Peyer's patch (tissue), 4 donors: ENCODE data around the gene LCN2. TPM values are rescaled to one million over a fixed set of nuclear protein-coding genes. Genes with fewer than 3 reads are reported as not detected.

ENCODE experiments used
- DNase-seq, 3 donors: peaks; one replicate each; pipeline ENCODE4 v3.0.0-alpha.2; 2017 to 2019
- H3K27ac ChIP-seq, 4 donors: fragments of 200-600 bp; sonication (generic); one replicate each; pipeline ENCODE4 v1.5.1; 2016 to 2019
- H3K27me3 ChIP-seq, 2 donors: fragments of 200-600 bp; sonication (generic); one replicate each; pipeline ENCODE4 v1.5.1; 2019
- H3K36me3 ChIP-seq, 3 donors: fragments of 200-600 bp; sonication (generic); one replicate each; pipeline ENCODE4 v1.5.1; 2016 to 2019
- H3K4me1 ChIP-seq, 4 donors: fragments of 200-600 bp; sonication (generic); one replicate each; pipeline ENCODE4 v1.5.1; 2016 to 2019
- H3K4me3 ChIP-seq, 4 donors: fragments of 200-600 bp; sonication (generic); 1 replicate in 3 of 4; 2 replicates in 1 of 4; pipeline ENCODE4 v1.5.1; 2016 to 2019; ENCODE audit warnings: mild to moderate bottlenecking in 1 of 4
- H3K9me3 ChIP-seq, 4 donors: fragments of 200-600 bp; sonication (generic); one replicate each; pipeline ENCODE4 v1.5.1; 2016 to 2019; ENCODE audit warnings: mild to moderate bottlenecking in 1 of 4
- CTCF ChIP-seq, 6 experiments: fragments of 450-650 bp in 4 of 6; fragments of 200-600 bp in 2 of 6; sonication (generic) in 1 of 6; IDR thresholded peaks; one replicate each; pipeline ENCODE4 v1.5.1; 2017 to 2019; ENCODE audit warnings: antibody characterized with exemption in 6 of 6, mild to moderate bottlenecking in 3 of 6, moderate library complexity in 1 of 6
- POLR2A ChIP-seq, 2 donors: fragments of 450-650 bp; IDR thresholded peaks; one replicate each; pipeline ENCODE4 v1.5.1; 2017; ENCODE audit warnings: antibody characterized with exemption in 2 of 2, mild to moderate bottlenecking in 2 of 2, moderate library complexity in 2 of 2
- total RNA-seq, 4 donors: library from RNA; depleted of rRNA; stranded (reverse); fragments of >200 nt; gene quantifications; one replicate each; pipeline ENCODE4 v1.1.0, GENCODE V29; 2016

Gene LCN2
- total RNA-seq, 4 donors from 2014 or later = 1.9 to 191 (median 37.1) TPM

GRCh38 chr9:128185979-128186965, 37.0 kb downstream of the LCN2 start:
- no peaks in the 10 kb centered on the region for H3K27me3 ChIP-seq
- H3K27ac ChIP-seq = no peak overlapping the region
- peaks cover 0 to 11% (median 9%) of the 10 kb centered on the region in 4 donors for H3K4me1 ChIP-seq
- H3K4me3 ChIP-seq = no peak overlapping the region
- H3K9me3 ChIP-seq = no peaks in the 10 kb centered on the region
- no peak for TF ChIP-seq POLR2A (IDR thresholded peaks at IDR 0.05)
- no peak for TF ChIP-seq CTCF (IDR thresholded peaks at IDR 0.05)
- DNase-seq = no peak
- H3K36me3 ChIP-seq = peaks cover 0 to 51% (median 0%) of the 10 kb centered on the region in 3 donors

GRCh38 chr9:128187361-128187760, 38.1 kb downstream of the LCN2 start:
- H3K27me3 ChIP-seq = no peaks in the 10 kb centered on the region
- no peak for DNase-seq
- no peaks in the 10 kb centered on the region for H3K9me3 ChIP-seq
- H3K4me3 ChIP-seq = no peak overlapping the region
- peaks cover 0 to 48% (median 0%) of the 10 kb centered on the region in 3 donors for H3K36me3 ChIP-seq
- H3K4me1 ChIP-seq = peaks cover 0 to 12% (median 11%) of the 10 kb centered on the region in 4 donors
- H3K27ac ChIP-seq = no peak overlapping the region
- no peak for TF ChIP-seq CTCF (IDR thresholded peaks at IDR 0.05)
- TF ChIP-seq POLR2A (IDR thresholded peaks at IDR 0.05) = no peak

- DNase-seq = no peak
- H3K27ac ChIP-seq = no peak overlapping the region
- no peak overlapping the region for H3K4me3 ChIP-seq
- peaks cover 0 to 15% (median 12%) of the 10 kb centered on the region in 4 donors for H3K4me1 ChIP-seq
- peaks cover 0 to 39% (median 0%) of the 10 kb centered on the region in 3 donors for H3K36me3 ChIP-seq
- H3K9me3 ChIP-seq = no peaks in the 10 kb centered on the region
- TF ChIP-seq POLR2A (IDR thresholded peaks at IDR 0.05) (no peak), CTCF (IDR thresholded peaks at IDR 0.05) (no peak)
- no peaks in the 10 kb centered on the region for H3K27me3 ChIP-seq
These were observed 39.0 kb downstream of the LCN2 start for GRCh38 chr9:128188209-128188608.

- no peaks in the 10 kb centered on the region for H3K9me3 ChIP-seq
- peaks cover 0 to 16% (median 12%) of the 10 kb centered on the region in 4 donors for H3K4me1 ChIP-seq
- H3K27me3 ChIP-seq = no peaks in the 10 kb centered on the region
- H3K36me3 ChIP-seq = peaks cover 0 to 24% (median 0%) of the 10 kb centered on the region in 3 donors
- H3K27ac ChIP-seq = no peak overlapping the region
- no peak overlapping the region for H3K4me3 ChIP-seq
- no peak for TF ChIP-seq POLR2A (IDR thresholded peaks at IDR 0.05)
- TF ChIP-seq CTCF (IDR thresholded peaks at IDR 0.05) = peak in 2 of 6 experiments; percentile 9 to 14
- DNase-seq = no peak
These were observed 40.8 kb downstream of the LCN2 start for GRCh38 chr9:128190013-128190412.

- H3K27me3 ChIP-seq = no peaks in the 10 kb centered on the region
- peaks cover 0 to 16% (median 12%) of the 10 kb centered on the region in 4 donors for H3K4me1 ChIP-seq
- H3K36me3 ChIP-seq = peaks cover 0 to 16% (median 0%) of the 10 kb centered on the region in 3 donors
- no peaks in the 10 kb centered on the region for H3K9me3 ChIP-seq
- peak overlapping the region; percentile 83 to 91 (median 88) for H3K27ac ChIP-seq
- TF ChIP-seq POLR2A (IDR thresholded peaks at IDR 0.05) (no peak), CTCF (IDR thresholded peaks at IDR 0.05) (no peak)
- no peak for DNase-seq
- peak overlapping the region; percentile 80 to 99 (median 82) for H3K4me3 ChIP-seq
These were observed 41.5 kb downstream of the LCN2 start for GRCh38 chr9:128190516-128191405.
